GM19395 (cell line): ENCODE measurements around the gene ADAMTS17.

Source experiments
- ATAC-seq: cut with Tn5 transposase; IDR thresholded peaks from one replicate; pipeline ENCODE4 v1.9.1; 2021; ENCODE audit warnings: mild to moderate bottlenecking, moderate library complexity; ENCODE audit not compliant: unreplicated experiment

The ADAMTS17 gene

GRCh38 chr15:99965376-99965775 lies 376.4 kb downstream of the ADAMTS17 start:
- ATAC-seq: no peak

GRCh38 chr15:99963976-99964375 lies 377.8 kb downstream of the ADAMTS17 start:
- no peak for ATAC-seq

- ATAC-seq: no peak
Measured at GRCh38 chr15:99963096-99963825, 378.5 kb downstream of the ADAMTS17 start.

- no peak for ATAC-seq
Measured at GRCh38 chr15:99962006-99962561, 379.7 kb downstream of the ADAMTS17 start.

GRCh38 chr15:99961011-99961441 lies 380.7 kb downstream of the ADAMTS17 start:
- ATAC-seq: no peak

GRCh38 chr15:99959326-99959725 lies 382.4 kb downstream of the ADAMTS17 start:
- no peak for ATAC-seq

GRCh38 chr15:99958426-99959097 lies 383.2 kb downstream of the ADAMTS17 start:
- ATAC-seq: no peak

- no peak for ATAC-seq
Measured at GRCh38 chr15:99957642-99958013, 384.1 kb downstream of the ADAMTS17 start.

- no peak for ATAC-seq
Measured at GRCh38 chr15:99956820-99957641, 384.7 kb downstream of the ADAMTS17 start.

- ATAC-seq: no peak
Measured at GRCh38 chr15:99956022-99956775, 385.6 kb downstream of the ADAMTS17 start.

GRCh38 chr15:99955532-99955931 lies 386.2 kb downstream of the ADAMTS17 start:
- ATAC-seq: no peak

- ATAC-seq: no peak
Measured at GRCh38 chr15:99955181-99955525, 386.6 kb downstream of the ADAMTS17 start.

GRCh38 chr15:99954361-99955180 lies 387.2 kb downstream of the ADAMTS17 start:
- ATAC-seq: no peak

- no peak for ATAC-seq
Measured at GRCh38 chr15:99953886-99954285, 387.9 kb downstream of the ADAMTS17 start.

GRCh38 chr15:99951511-99951910 lies 390.3 kb downstream of the ADAMTS17 start:
- no peak for ATAC-seq

- no peak for ATAC-seq
Measured at GRCh38 chr15:99944131-99944530, 397.6 kb downstream of the ADAMTS17 start.

- no peak for ATAC-seq
Measured at GRCh38 chr15:99943466-99943865, 398.3 kb downstream of the ADAMTS17 start.

- no peak for ATAC-seq
Measured at GRCh38 chr15:99932676-99933402, 408.9 kb downstream of the ADAMTS17 start.
